Measurements from ENCODE around the gene TNFRSF12A.

TNFRSF12A gene

DNA sequence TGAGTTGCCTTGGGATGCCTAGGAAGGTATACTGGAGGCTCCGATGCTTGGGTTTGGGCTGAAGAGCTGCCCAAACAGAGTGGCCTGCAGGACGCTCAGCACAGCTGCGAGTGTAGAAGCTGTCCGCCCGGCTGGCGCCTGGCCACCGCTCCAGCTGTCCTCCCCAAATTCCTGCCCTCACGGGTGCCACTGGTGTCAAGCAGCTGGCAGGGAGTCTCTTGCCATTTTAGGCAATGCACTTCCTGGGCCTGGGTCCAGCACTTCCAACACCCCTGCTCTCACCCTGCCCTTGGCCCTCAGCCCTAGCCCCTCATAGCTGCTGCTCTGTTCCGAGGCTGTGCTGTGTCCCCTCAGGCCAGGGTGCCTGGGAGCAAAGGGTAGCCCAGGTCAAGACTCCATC, 34.7 kb upstream of the TNFRSF12A start:
- Histone ChIP-seq H3K9me3 (no peaks in the 10 kb centered on the region), H3K4me3 (no peak overlapping the region), H3K9ac (no peak overlapping the region), H4K20me1 (no peaks in the 10 kb centered on the region), H3K4me1 (peaks cover 47% of the 10 kb centered on the region), H3K4me2 (no peak overlapping the region), H3K36me3 (no peaks in the 10 kb centered on the region), H3K27ac (no peak overlapping the region), H3K27me3 (peaks cover 10% of the 10 kb centered on the region; the same call in 1 of the 2 replicates)
- TF ChIP-seq Cebpa-rat (IDR thresholded peaks at IDR 0.05): no peak

DNA sequence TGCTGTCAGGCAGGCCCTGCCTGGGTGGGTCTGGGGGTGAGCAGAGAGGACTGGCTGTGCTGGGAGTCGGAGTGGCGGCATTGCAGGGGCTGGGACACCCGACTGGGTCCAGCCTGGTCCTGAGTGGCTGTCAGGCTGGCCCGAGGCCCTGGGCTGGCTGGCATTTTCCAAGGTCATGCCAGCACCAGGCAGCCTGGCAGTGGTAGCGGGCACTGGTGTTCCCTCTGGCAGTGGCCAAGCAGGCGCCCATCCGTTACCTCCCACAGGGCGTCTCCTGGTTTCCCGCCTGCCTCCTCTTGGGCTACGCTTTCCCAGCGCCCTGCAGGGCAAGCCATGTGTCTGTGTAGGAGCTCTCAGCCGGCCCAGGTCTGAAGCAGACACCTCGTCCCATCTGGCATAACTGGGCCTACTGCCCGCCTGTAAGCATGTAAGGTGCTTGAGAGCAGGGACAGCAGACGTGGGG, 34.2 kb upstream of the TNFRSF12A start:
- H3K4me1 ChIP-seq: peaks cover 44% of the 10 kb centered on the region
- H3K27me3 ChIP-seq: peaks cover 15% of the 10 kb centered on the region
- H3K9ac ChIP-seq: no peak overlapping the region
- no peak overlapping the region for H3K27ac ChIP-seq
- H3K36me3 ChIP-seq: no peaks in the 10 kb centered on the region
- H3K4me3 ChIP-seq: no peak overlapping the region
- no peak overlapping the region for H3K4me2 ChIP-seq
- H4K20me1 ChIP-seq: no peaks in the 10 kb centered on the region
- no peak for TF ChIP-seq Cebpa-rat (IDR thresholded peaks at IDR 0.05)
- H3K9me3 ChIP-seq: no peaks in the 10 kb centered on the region

DNA sequence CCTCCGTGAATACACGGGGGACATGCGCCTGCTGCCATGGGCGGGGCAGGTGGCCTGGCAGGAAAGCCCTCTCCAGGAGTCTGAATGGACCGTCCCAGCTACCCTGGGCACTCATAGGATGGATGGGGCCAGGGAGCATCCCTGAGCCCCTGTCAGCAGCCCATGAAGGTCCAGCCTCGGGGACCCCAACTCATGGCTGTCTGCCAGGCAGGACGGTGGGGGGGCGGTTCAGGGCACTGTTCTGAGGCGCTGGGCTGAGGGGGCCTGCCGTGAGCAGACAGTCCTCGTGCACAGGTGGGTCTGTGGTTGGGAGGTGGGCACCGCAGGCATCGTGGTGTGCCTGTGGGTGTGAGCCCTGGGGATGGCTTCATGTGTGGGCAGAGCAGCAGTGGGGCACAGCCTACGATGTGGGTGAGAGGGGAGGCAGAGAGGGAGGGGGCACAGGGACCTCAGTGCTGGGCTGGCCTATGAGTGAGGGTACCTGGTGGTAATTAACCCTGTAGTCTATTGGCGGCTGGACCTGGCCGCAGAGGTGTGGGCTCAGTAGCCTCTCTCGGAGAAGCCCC, 33.5 kb upstream of the TNFRSF12A start:
- H3K27me3 ChIP-seq: peaks cover 18% of the 10 kb centered on the region
- no peaks in the 10 kb centered on the region for H4K20me1 ChIP-seq
- no peak overlapping the region for H3K9ac ChIP-seq
- no peak overlapping the region for H3K4me3 ChIP-seq
- H3K4me2 ChIP-seq: no peak overlapping the region
- H3K9me3 ChIP-seq: no peaks in the 10 kb centered on the region
- no peak for TF ChIP-seq Cebpa-rat (IDR thresholded peaks at IDR 0.05)
- no peaks in the 10 kb centered on the region for H3K36me3 ChIP-seq
- H3K27ac ChIP-seq: no peak overlapping the region
- peaks cover 36% of the 10 kb centered on the region for H3K4me1 ChIP-seq

DNA sequence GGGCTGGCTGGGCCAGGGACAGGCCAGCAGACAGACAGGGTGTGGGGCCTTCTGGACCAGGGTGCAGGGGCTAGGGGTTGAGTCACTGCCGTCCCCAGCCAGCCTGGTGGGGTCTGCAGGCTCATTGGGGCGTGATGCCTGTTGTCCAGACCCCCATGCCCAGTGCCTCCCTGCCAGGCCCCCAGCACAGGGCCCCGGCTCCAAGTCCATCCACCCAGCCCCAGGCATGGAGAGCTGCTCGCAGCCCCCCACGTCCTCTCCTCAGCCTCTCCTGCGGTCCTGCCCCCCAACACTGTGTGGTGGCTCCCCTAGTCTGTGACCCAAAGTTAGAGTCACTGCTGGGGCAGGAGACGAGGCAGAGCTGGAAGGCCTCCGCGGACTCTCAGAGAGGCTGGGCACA, 32.9 kb upstream of the TNFRSF12A start:
- Histone ChIP-seq H4K20me1 (no peaks in the 10 kb centered on the region), H3K4me2 (no peak overlapping the region), H3K9me3 (no peaks in the 10 kb centered on the region), H3K27me3 (peaks cover 18% of the 10 kb centered on the region), H3K4me1 (peaks cover 31% of the 10 kb centered on the region), H3K27ac (no peak overlapping the region), H3K36me3 (no peaks in the 10 kb centered on the region), H3K4me3 (no peak overlapping the region), H3K9ac (no peak overlapping the region)
- TF ChIP-seq Cebpa-rat (IDR thresholded peaks at IDR 0.05): no peak

DNA sequence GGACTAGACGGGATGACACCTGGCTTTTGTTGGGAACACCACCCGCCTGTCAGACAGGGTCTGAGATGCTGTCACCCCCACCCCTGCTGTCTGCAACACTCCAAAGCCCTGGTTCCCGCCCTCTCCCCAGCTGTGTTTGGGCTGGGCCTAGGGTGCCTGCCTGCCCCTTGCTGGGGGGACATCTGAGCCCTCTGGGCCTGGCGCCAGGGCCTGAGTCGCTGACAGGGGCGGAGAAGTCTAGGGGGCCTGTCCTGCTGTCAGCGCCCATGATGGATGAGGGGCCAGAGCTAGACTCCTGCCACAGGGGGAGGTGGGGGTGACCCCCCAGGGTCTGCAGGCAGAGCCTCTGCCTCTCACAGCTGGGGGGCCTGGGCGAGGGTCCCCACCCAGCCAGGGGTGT, 32.3 kb upstream of the TNFRSF12A start:
- H3K4me2 ChIP-seq: no peak overlapping the region
- no peak overlapping the region for H3K4me3 ChIP-seq
- H3K4me1 ChIP-seq: peaks cover 25% of the 10 kb centered on the region
- H3K27ac ChIP-seq: no peak overlapping the region
- no peak for TF ChIP-seq Cebpa-rat (IDR thresholded peaks at IDR 0.05)
- H4K20me1 ChIP-seq: no peaks in the 10 kb centered on the region
- peaks cover 18% of the 10 kb centered on the region for H3K27me3 ChIP-seq
- H3K9ac ChIP-seq: no peak overlapping the region
- no peaks in the 10 kb centered on the region for H3K9me3 ChIP-seq
- no peaks in the 10 kb centered on the region for H3K36me3 ChIP-seq

DNA sequence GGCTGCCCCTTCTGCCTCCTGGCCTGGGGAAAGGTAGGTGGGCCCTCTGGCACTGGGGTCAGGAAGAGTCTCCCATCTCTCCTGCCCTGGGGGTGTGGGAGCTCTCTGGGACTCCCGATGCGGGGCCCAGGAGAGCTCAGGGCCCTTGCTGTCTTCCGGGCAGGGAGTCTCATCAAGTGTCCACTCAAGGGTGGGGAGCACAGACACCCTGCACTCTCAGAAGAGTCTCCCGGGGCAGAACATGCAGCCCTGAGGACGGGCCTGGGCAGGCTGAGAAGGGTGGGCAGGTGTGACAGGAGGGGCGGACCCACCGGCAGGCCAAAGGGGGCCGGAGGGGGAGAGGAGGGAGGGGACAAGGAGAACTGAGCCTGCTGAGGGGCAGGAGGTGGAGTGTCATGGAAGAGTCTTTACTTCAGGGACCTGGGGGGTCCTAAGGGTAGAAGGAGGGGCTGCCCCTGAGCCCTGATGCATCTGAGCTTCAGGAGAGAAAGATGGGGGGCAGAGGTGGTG, 31.5 kb upstream of the TNFRSF12A start:
- Histone ChIP-seq H3K36me3 (no peaks in the 10 kb centered on the region), H3K27me3 (peaks cover 18% of the 10 kb centered on the region), H3K27ac (no peak overlapping the region), H4K20me1 (no peaks in the 10 kb centered on the region), H3K4me3 (no peak overlapping the region), H3K9me3 (no peaks in the 10 kb centered on the region), H3K4me2 (no peak overlapping the region), H3K4me1 (peaks cover 17% of the 10 kb centered on the region), H3K9ac (no peak overlapping the region)
- no peak for TF ChIP-seq Cebpa-rat (IDR thresholded peaks at IDR 0.05)

DNA sequence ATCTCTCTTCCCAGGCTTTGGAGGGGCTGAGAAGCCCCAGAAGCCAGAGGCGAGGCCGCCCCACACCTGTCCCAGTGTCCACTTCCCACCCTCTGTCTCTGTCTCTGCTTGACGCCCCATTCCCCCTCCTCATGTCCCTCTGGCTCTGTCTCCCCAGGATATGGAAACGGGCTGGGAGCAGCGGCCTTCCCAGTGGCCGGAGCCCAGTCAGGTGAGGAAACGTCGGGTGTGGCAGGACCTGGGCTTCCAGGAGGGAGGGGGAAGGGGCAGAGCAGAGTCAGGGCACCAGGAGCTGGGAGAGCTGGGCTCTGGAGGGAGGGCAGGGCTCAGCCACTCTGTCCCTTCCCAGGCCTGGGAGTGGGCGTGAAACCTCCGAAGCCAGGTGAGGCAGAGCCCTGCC, 29.3 kb upstream of the TNFRSF12A start:
- Histone ChIP-seq H3K4me1 (peaks cover 9% of the 10 kb centered on the region; the same call in 1 of the 2 replicates), H3K36me3 (no peaks in the 10 kb centered on the region), H3K9ac (no peak overlapping the region), H3K9me3 (no peaks in the 10 kb centered on the region), H3K4me2 (no peak overlapping the region), H3K27me3 (peaks cover 21% of the 10 kb centered on the region), H4K20me1 (no peaks in the 10 kb centered on the region), H3K27ac (no peak overlapping the region), H3K4me3 (no peak overlapping the region)
- TF ChIP-seq Cebpa-rat (IDR thresholded peaks at IDR 0.05): no peak

DNA sequence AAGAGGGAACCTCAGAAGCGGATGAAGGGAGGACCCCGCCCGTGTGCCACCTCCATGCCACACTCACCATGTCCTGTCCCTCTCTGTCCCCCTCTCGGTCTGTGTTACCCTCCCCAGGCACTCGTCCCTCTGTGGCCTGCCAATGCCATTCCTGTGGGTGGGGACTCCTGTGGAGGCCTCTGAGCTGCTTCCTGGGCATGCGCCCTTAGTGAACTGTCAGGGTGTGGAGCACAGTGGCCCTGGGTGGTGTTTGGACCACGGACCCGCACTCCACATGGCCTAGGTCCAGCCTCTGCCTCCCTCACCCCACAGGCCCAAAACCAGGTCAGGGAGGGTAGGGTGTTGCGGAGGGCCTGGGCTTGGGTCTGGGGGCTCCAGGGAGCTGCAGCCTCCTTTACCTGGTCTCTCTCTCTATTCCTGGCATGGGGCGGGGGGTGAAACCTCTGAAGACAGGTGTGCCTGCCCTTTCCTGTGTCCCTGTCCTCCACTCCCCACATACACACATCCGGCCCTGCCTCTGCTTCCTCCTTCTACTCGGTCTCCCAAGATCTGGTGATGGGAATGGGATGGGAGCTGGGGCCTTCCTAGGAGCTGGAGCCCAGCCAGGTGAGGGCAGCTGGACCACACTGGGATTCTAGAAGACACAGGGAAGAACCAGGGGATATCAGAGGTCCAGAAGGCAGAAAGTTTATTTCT, 28.5 kb upstream of the TNFRSF12A start:
- H3K9ac ChIP-seq: no peak overlapping the region
- H3K27ac ChIP-seq: no peak overlapping the region
- H3K36me3 ChIP-seq: no peaks in the 10 kb centered on the region
- H4K20me1 ChIP-seq: no peaks in the 10 kb centered on the region
- H3K4me2 ChIP-seq: no peak overlapping the region
- TF ChIP-seq Cebpa-rat (IDR thresholded peaks at IDR 0.05): no peak
- H3K27me3 ChIP-seq: peaks cover 30% of the 10 kb centered on the region
- peaks cover 3% of the 10 kb centered on the region; the same call in 1 of the 2 replicates for H3K4me1 ChIP-seq
- H3K9me3 ChIP-seq: no peaks in the 10 kb centered on the region
- no peak overlapping the region for H3K4me3 ChIP-seq

DNA sequence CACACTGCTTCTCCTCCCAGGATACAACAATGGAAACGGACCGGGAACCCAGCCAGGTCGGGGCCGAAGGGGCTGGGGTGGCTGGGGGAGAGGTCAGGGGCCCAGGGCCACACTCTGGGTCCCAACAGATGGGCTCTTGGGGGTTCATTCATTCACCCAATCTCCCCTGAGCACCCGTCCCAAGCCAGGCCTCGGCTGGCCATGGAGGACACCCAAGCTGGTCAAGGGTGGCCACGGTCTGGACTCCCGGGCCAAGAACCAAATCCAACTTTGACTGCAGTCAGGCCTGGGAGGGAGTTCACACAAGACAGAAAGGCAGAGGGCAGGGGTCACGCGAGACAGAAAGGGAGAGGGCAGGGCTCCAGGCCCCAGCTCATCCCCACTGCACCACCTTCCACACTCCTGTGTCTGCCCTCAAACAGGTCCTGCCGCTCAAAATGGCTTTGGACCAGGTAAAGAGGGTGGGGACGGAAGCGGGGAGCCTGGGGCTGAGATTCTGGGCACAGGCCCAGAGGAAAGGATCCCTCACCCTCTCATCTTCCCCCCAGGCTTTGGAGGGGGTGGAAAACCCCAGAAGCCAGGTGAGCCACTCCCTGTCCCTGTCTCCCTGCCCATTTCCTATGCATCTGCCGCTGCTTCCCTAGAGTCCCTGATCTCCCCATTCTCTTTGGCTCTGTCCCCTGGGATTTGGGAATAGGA, 27.6 kb upstream of the TNFRSF12A start:
- Histone ChIP-seq H3K9ac (no peak overlapping the region), H3K9me3 (no peaks in the 10 kb centered on the region), H3K4me1 (no peaks in the 10 kb centered on the region), H3K27ac (no peak overlapping the region), H4K20me1 (no peaks in the 10 kb centered on the region), H3K27me3 (peaks cover 38% of the 10 kb centered on the region), H3K4me2 (no peak overlapping the region), H3K36me3 (no peaks in the 10 kb centered on the region), H3K4me3 (no peak overlapping the region)
- TF ChIP-seq Cebpa-rat (IDR thresholded peaks at IDR 0.05): no peak

DNA sequence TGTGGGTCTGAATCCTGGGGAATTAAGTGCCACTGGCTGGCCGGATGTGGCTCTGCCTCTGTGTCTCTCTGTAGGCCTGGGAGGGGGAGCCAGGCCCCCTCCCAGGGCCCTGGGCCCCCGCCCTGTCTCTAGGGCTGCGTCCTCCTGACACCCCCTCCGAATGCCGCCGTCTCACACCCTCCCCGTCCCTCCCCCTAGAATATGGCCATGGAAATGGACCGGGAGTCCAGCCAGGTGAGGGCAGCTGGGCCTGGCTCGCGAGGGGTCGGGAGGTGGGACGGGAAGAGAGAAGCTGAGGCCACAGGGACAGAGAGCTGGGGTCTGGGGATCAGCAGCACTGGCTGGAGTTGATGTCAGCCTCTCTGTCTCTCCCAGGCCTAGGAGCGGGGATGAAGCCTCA, 23.9 kb upstream of the TNFRSF12A start:
- Histone ChIP-seq H3K4me3 (no peak overlapping the region), H3K36me3 (no peaks in the 10 kb centered on the region), H3K4me1 (no peaks in the 10 kb centered on the region), H3K4me2 (no peak overlapping the region), H3K9ac (no peak overlapping the region), H4K20me1 (0 out of 2 replicates have a peak, but pooled peaks cover 6% of the 10 kb centered on the region), H3K27me3 (peaks cover 58% of the 10 kb centered on the region), H3K9me3 (no peaks in the 10 kb centered on the region), H3K27ac (no peak overlapping the region)
- no peak for TF ChIP-seq Cebpa-rat (IDR thresholded peaks at IDR 0.05)
